Kidney (tissue), 14 donors: ENCODE measurements around the gene PROZ. TPM values are rescaled to one million over a fixed set of nuclear protein-coding genes. Genes with fewer than 3 reads are reported as not detected.

ENCODE experiments used
- DNase-seq, 5 donors: peaks; one replicate each; pipeline ENCODE4 v3.0.0-alpha.2; 2013 to 2020
- FAIRE-seq: peaks from 2 replicates; lab custom pipeline; 2012; peaks lifted over from hg19 to GRCh38; lab: Jason Lieb, UNC
- H3K27ac ChIP-seq, 2 donors: one replicate each; pipeline ENCODE4 v1.7.0; 2013; ENCODE audit warnings: low read depth in 2 of 2, low read length in 2 of 2, inconsistent platforms in 1 of 2
- H3K27me3 ChIP-seq: one replicate; pipeline ENCODE4 v1.7.1; 2013; ENCODE audit warnings: low read length, inconsistent platforms; ENCODE audit not compliant: control insufficient read depth, insufficient read depth
- H3K36me3 ChIP-seq, 3 donors: one replicate each; pipeline versions ENCODE4 v1.7.0 to v1.7.1; 2013; ENCODE audit warnings: low read length in 3 of 3, control low read depth in 1 of 3, inconsistent platforms in 1 of 3; ENCODE audit not compliant: insufficient read depth in 3 of 3, control insufficient read depth in 2 of 3
- H3K4me1 ChIP-seq, 3 donors: one replicate each; pipeline versions ENCODE4 v1.7.0 to v1.7.1; 2013; ENCODE audit warnings: low read length in 3 of 3, inconsistent platforms in 1 of 3, low read depth in 1 of 3; ENCODE audit not compliant: control insufficient read depth in 2 of 3, insufficient read depth in 2 of 3
- H3K4me3 ChIP-seq, 3 donors: one replicate each; pipeline versions ENCODE4 v1.7.0 to v1.8.1; 2013; ENCODE audit warnings: low read length in 3 of 3, control low read depth in 1 of 3, inconsistent platforms in 1 of 3
- H3K9ac ChIP-seq, 3 donors: one replicate each; pipeline versions ENCODE4 v1.7.0 to v1.7.1; 2013; ENCODE audit warnings: low read length in 3 of 3, control low read depth in 1 of 3, inconsistent platforms in 1 of 3
- H3K9me3 ChIP-seq, 3 donors: one replicate each; pipeline versions ENCODE4 v1.7.0 to v1.7.1; 2013; ENCODE audit warnings: low read length in 3 of 3, control low read depth in 1 of 3, inconsistent platforms in 1 of 3; ENCODE audit not compliant: control insufficient read depth in 2 of 3, insufficient read depth in 1 of 3
- CTCF ChIP-seq: IDR thresholded peaks from 3 replicates; pipeline ENCODE4 v1.5.1; 2012; ENCODE audit warnings: mild to moderate bottlenecking, moderate library complexity, borderline replicate concordance; ENCODE audit not compliant: insufficient read depth; ENCODE audit errors: extremely low read depth
- intact Hi-C: fragments of 100-400 bp; cut with DNase I; formaldehyde crosslinking; loops from one replicate; pipeline ENCODE4 v1.11.1; 2022
- polyA plus RNA-seq: library from polyadenylated mRNA; stranded (reverse); fragments of 350-450 nt; fragmentation: Illumina TruSeq; extraction: RNeasy Lipid Tissue Mini Kit (QIAGEN cat#74804); gene quantifications from one replicate; pipeline ENCODE4 v1.2.3, GENCODE V29; 2014; ENCODE audit warnings: low read depth, low replicate concordance; ENCODE audit not compliant: insufficient read depth
- total RNA-seq: library from RNA; stranded (reverse); fragmentation: NEBNext Ultra II Directional; extraction: Animal tissue kit (Norgen Biotek cat#: 25700); gene quantifications from one replicate; pipeline ENCODE4 v1.2.1, GENCODE V29; 2021
- donor health status: control.
- donor health status: control.
- donor health status: control.
- donor health status: control.
- donor health status: control.
- donor health status: DM: yes; HTN: yes; CAD: no.
- donor health status: Normal renal cell carcinoma (clear cell type).

Gene PROZ
- total and polyA plus RNA-seq, 2 donors from 2014 or later, result 20.0 TPM; not detected in 1

GRCh38 chr13:113148407-113148806 is 10.0 kb upstream of the PROZ start:
- Histone ChIP-seq H3K27ac (no peak overlapping the region), H3K9me3 (no peaks in the 10 kb centered on the region), H3K4me1 (peaks cover 0 to 15% (median 0%) of the 10 kb centered on the region in 3 donors), H3K9ac (no peak overlapping the region), H3K4me3 (no peak overlapping the region), H3K27me3 (no peaks in the 10 kb centered on the region), H3K36me3 (no peaks in the 10 kb centered on the region)
- FAIRE-seq (no peak), DNase-seq (peak in 1 of 5 donors; percentile 59)
- intact Hi-C loops, result no loop called here
- no peak for TF ChIP-seq CTCF

DNA sequence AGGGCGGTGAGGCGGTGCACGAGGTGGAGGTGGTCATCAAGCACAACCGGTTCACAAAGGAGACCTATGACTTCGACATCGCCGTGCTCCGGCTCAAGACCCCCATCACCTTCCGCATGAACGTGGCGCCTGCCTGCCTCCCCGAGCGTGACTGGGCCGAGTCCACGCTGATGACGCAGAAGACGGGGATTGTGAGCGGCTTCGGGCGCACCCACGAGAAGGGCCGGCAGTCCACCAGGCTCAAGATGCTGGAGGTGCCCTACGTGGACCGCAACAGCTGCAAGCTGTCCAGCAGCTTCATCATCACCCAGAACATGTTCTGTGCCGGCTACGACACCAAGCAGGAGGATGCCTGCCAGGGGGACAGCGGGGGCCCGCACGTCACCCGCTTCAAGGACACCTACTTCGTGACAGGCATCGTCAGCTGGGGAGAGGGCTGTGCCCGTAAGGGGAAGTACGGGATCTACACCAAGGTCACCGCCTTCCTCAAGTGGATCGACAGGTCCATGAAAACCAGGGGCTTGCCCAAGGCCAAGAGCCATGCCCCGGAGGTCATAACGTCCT is 9.4 kb upstream of the PROZ start:
- H3K4me1 ChIP-seq, result peaks cover 0 to 16% (median 0%) of the 10 kb centered on the region in 3 donors
- H3K4me3 ChIP-seq, result no peak overlapping the region
- intact Hi-C loops, result no loop called here
- no peak overlapping the region for H3K9ac ChIP-seq
- no peaks in the 10 kb centered on the region for H3K36me3 ChIP-seq
- no peaks in the 10 kb centered on the region for H3K9me3 ChIP-seq
- DNase-seq (peak in 1 of 5 donors; percentile 66), FAIRE-seq (no peak)
- no peaks in the 10 kb centered on the region for H3K27me3 ChIP-seq
- no peak overlapping the region for H3K27ac ChIP-seq
- TF ChIP-seq CTCF, result no peak

- DNase-seq (peak in 1 of 5 donors; percentile 73), FAIRE-seq (no peak)
- Histone ChIP-seq H3K9me3 (no peaks in the 10 kb centered on the region), H3K36me3 (no peaks in the 10 kb centered on the region), H3K9ac (no peak overlapping the region), H3K4me3 (no peak overlapping the region), H3K27me3 (no peaks in the 10 kb centered on the region), H3K27ac (peak overlapping the region in 1 of 2 donors; percentile 26), H3K4me1 (peaks cover 0 to 20% (median 0%) of the 10 kb centered on the region in 3 donors)
- no peak for TF ChIP-seq CTCF
- intact Hi-C loops, result no loop called here
Measured at GRCh38 chr13:113149711-113150549, 8.5 kb upstream of the PROZ start.
